SJSA1 (cell line): ENCODE data around the gene AKAP7. TPM values are rescaled to one million over a fixed set of nuclear protein-coding genes. Genes with fewer than 3 reads are reported as not detected.

Experiments used
- DNase-seq, 2 experiments: peaks; one replicate each; pipeline ENCODE4 v3.0.0-alpha.2; 2015 to 2020; ENCODE audit warnings: low spot score in 2 of 2, low read depth in 1 of 2
- H3K27ac ChIP-seq: fragments of 250-450 bp; sonication (Bioruptor Pico); 2 replicates; pipeline ENCODE4 v1.5.1; 2020; ENCODE audit warnings: mild to moderate bottlenecking, moderate library complexity
- H3K27me3 ChIP-seq: fragments of 250-450 bp; sonication (Bioruptor Pico); replicated peaks from 2 replicates; pipeline ENCODE4 v1.5.1; 2020; ENCODE audit warnings: mild to moderate bottlenecking, moderate library complexity
- H3K36me3 ChIP-seq: fragments of 250-450 bp; sonication (Bioruptor Pico); 2 replicates; pipeline ENCODE4 v1.5.1; 2020; ENCODE audit warnings: mild to moderate bottlenecking
- H3K4me1 ChIP-seq: fragments of 250-450 bp; sonication (Bioruptor Pico); replicated peaks from 2 replicates; pipeline ENCODE4 v1.6.1; 2021; ENCODE audit warnings: mild to moderate bottlenecking
- H3K4me3 ChIP-seq: fragments of 250-450 bp; sonication (Bioruptor Pico); 2 replicates; pipeline ENCODE4 v1.5.1; 2020; ENCODE audit warnings: mild to moderate bottlenecking
- H3K9me3 ChIP-seq: fragments of 250-450 bp; sonication (Bioruptor Pico); replicated peaks from 2 replicates; pipeline ENCODE4 v1.5.1; 2020; ENCODE audit warnings: mild to moderate bottlenecking
- total RNA-seq: library from RNA; depleted of rRNA; stranded (reverse); fragments of >200 nt; shearing (Covaris generic); gene quantifications from 2 replicates; pipeline ENCODE4 v1.2.3, GENCODE V29; 2014

Gene AKAP7
- total RNA-seq, 1 experiment from 2014 or later: 5.6 TPM

DNA sequence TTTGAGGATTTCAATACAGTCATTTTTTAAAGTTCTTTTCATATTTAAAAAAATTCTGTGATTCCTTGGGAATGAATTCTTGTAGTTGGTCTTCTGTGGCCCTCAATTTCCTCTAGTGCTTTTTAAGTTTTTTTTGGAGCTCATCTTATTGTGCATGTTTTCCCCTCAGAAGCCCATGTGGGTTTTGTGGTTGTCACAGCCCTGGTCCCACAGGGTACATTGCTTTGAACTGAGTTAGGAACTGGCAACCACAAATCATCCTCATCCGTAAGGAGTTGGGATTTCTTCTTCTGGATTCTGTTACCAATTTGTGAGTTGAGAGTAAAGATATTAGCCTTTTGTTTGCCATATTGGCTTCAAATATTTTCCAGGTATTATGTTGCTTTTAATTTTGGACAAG is 89.9 kb downstream of the AKAP7 start:
- no peaks in the 10 kb centered on the region for H3K36me3 ChIP-seq
- no peak overlapping the region for H3K4me3 ChIP-seq
- H3K27ac ChIP-seq: no peak overlapping the region
- no peaks in the 10 kb centered on the region for H3K9me3 ChIP-seq
- H3K27me3 ChIP-seq: no peaks in the 10 kb centered on the region
- no peak for DNase-seq
- no peaks in the 10 kb centered on the region for H3K4me1 ChIP-seq

DNA sequence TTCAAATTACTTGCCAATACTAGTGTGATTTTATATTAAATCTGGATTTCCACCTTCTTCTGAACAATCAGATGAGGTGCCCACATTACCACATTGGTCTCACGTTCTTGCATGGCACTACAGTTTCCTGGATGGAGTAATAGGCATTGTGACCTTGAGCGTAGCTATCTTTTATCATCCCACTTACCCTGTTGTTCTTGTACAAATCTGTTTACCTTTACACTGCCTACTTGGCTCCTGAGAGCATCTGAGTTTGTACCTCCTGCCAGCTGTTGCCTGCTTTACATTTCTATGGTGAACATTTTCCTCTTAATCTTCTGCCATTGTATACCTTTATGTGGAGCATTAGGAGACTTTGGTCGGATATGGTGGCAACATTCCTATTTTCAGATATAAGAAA is 90.7 kb downstream of the AKAP7 start:
- no peak overlapping the region for H3K4me3 ChIP-seq
- H3K9me3 ChIP-seq: no peaks in the 10 kb centered on the region
- H3K36me3 ChIP-seq: no peaks in the 10 kb centered on the region
- no peaks in the 10 kb centered on the region for H3K27me3 ChIP-seq
- H3K27ac ChIP-seq: no peak overlapping the region
- no peaks in the 10 kb centered on the region for H3K4me1 ChIP-seq
- no peak for DNase-seq

DNA sequence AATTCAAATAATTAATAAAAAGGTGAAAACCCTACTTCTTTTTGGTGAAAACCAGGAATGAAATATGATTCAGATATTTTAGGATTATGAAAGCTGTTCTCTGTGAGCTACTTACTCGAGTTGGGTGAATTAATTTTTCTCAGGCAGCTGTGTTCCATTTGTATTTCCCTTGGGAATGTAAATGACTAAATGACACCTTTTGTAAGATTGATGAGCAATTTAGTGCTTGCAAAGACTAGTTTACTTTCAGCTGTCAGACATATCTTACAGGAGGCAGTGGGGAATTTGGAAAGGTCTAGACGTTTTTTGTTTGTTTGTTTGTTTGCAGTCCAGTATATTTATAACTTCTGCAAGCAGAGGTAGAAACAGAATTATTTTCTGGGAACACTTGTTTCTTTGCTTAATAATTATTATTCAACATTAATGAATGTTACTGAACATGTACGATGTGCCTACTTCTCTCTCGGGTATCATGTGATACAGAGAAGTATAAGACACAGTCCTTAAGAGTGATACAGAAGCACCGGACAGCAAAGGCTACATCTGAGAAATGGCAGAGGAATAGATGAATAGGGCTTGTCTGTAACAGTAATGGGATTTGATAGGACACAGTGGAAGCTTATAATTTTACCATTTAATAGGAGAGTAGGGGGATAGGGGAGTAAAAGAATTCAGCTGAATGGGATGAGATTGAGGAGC is 91.3 kb downstream of the AKAP7 start:
- Histone ChIP-seq H3K4me1 (no peaks in the 10 kb centered on the region), H3K36me3 (no peaks in the 10 kb centered on the region), H3K27me3 (no peaks in the 10 kb centered on the region), H3K4me3 (no peak overlapping the region), H3K9me3 (no peaks in the 10 kb centered on the region), H3K27ac (no peak overlapping the region)
- DNase-seq: no peak

DNA sequence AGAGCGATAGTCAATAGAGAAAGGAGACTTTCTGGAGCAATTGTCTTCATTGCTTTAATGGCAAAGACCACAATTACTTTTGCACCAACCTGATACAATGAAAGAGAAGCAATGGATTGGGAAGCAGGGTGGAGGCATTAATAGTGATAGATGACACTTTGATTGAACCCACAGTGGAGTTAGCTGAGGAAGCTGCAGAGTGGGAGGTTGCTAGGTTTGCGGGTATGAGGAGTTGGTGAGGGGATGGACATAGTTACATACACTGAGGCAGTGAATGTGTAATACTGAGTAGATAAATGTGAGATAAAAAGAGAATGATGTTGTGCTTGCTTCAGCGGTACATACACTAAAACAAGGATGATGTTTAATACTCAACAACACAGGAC is 91.9 kb downstream of the AKAP7 start:
- H3K27me3 ChIP-seq: no peaks in the 10 kb centered on the region
- no peak for DNase-seq
- no peak overlapping the region for H3K27ac ChIP-seq
- no peaks in the 10 kb centered on the region for H3K36me3 ChIP-seq
- H3K4me3 ChIP-seq: no peak overlapping the region
- no peaks in the 10 kb centered on the region for H3K9me3 ChIP-seq
- H3K4me1 ChIP-seq: no peaks in the 10 kb centered on the region

GRCh38 chr6:131231103-131231502 is 95.8 kb downstream of the AKAP7 start:
- Histone ChIP-seq H3K36me3 (no peaks in the 10 kb centered on the region), H3K4me3 (no peak overlapping the region), H3K27ac (no peak overlapping the region), H3K9me3 (no peaks in the 10 kb centered on the region), H3K4me1 (no peaks in the 10 kb centered on the region), H3K27me3 (no peaks in the 10 kb centered on the region)
- no peak for DNase-seq

DNA sequence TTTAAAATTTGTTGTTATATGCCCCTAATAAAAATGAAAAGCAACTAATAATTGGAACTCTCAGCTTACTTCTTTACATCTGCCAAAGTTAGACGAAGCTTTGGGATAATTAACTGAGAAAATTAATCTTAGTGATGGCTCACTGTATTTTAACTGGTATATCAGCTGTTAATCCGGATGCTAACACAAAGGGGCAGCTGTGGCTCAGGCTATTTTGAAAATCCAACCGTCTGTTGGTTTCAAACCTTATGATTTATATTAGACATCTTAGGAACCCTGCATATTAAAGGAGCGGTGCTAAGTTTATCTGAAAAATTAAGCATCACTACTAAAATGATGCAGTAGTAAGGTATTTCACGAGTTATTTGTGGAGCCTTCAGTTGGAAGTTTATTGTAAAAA is 96.6 kb downstream of the AKAP7 start:
- no peaks in the 10 kb centered on the region for H3K27me3 ChIP-seq
- no peak for DNase-seq
- H3K4me3 ChIP-seq: no peak overlapping the region
- no peaks in the 10 kb centered on the region for H3K36me3 ChIP-seq
- H3K9me3 ChIP-seq: no peaks in the 10 kb centered on the region
- H3K27ac ChIP-seq: no peak overlapping the region
- H3K4me1 ChIP-seq: no peaks in the 10 kb centered on the region

- no peaks in the 10 kb centered on the region for H3K27me3 ChIP-seq
- H3K4me3 ChIP-seq: no peak overlapping the region
- no peak overlapping the region for H3K27ac ChIP-seq
- DNase-seq: no peak
- no peaks in the 10 kb centered on the region for H3K36me3 ChIP-seq
- H3K4me1 ChIP-seq: no peaks in the 10 kb centered on the region
- no peaks in the 10 kb centered on the region for H3K9me3 ChIP-seq
Measured at GRCh38 chr6:131244942-131245341, 109.7 kb downstream of the AKAP7 start.

GRCh38 chr6:131250122-131250521 is 114.9 kb downstream of the AKAP7 start:
- Histone ChIP-seq H3K27me3 (no peaks in the 10 kb centered on the region), H3K27ac (no peak overlapping the region), H3K4me3 (no peak overlapping the region), H3K4me1 (no peaks in the 10 kb centered on the region), H3K36me3 (no peaks in the 10 kb centered on the region), H3K9me3 (no peaks in the 10 kb centered on the region)
- DNase-seq: peak in 1 of 2 experiments; percentile 6

DNA sequence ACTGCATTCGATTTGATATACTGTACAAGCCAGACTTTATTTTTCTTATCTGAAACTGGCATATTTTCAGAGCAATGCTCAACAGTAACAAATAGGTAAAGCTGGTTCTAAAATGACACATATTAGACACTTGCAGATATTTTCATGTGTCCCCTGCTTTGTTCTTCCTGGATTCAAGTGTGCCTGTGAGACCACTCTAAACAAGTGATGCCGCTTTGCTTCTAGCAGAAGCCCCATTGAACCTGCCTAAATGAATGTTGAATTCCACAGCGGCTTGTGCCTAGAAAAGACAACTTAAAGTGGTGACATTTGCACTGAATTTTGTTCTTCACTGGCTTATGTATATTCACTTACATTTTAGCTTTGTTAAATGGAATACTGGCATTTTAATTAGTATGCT is 115.7 kb downstream of the AKAP7 start:
- H3K4me3 ChIP-seq: no peak overlapping the region
- no peak overlapping the region for H3K27ac ChIP-seq
- H3K9me3 ChIP-seq: no peaks in the 10 kb centered on the region
- no peak for DNase-seq
- H3K36me3 ChIP-seq: no peaks in the 10 kb centered on the region
- H3K4me1 ChIP-seq: no peaks in the 10 kb centered on the region
- no peaks in the 10 kb centered on the region for H3K27me3 ChIP-seq

- Histone ChIP-seq H3K9me3 (no peaks in the 10 kb centered on the region), H3K27me3 (no peaks in the 10 kb centered on the region), H3K4me1 (no peaks in the 10 kb centered on the region), H3K36me3 (no peaks in the 10 kb centered on the region), H3K27ac (no peak overlapping the region), H3K4me3 (no peak overlapping the region)
- no peak for DNase-seq
Measured at GRCh38 chr6:131251590-131252199, 116.4 kb downstream of the AKAP7 start.

GRCh38 chr6:131255434-131255833 is 120.2 kb downstream of the AKAP7 start:
- DNase-seq: no peak
- Histone ChIP-seq H3K27me3 (no peaks in the 10 kb centered on the region), H3K4me1 (no peaks in the 10 kb centered on the region), H3K4me3 (no peak overlapping the region), H3K36me3 (no peaks in the 10 kb centered on the region), H3K27ac (no peak overlapping the region), H3K9me3 (no peaks in the 10 kb centered on the region)

GRCh38 chr6:131255911-131256310 is 120.6 kb downstream of the AKAP7 start:
- no peak for DNase-seq
- H3K27ac ChIP-seq: no peak overlapping the region
- no peak overlapping the region for H3K4me3 ChIP-seq

DNA sequence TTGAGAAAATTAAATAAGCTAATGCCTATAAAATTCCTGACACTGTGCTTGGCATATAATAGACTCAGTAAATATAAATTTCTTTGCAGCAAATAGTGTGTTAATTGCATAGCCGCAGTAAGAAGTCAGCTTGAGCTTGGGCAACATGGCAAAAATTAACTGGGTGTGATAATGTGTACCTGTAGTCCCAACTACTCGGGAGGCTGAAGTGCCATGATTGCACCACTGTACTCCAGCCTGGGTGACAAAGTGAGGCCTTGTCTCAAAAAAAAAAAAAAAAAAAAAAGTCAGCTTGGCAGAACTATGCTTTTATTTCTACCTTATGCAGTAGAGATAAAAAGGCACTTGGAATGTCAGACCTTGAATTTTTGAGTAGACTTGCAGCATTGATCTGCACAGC is 121.8 kb downstream of the AKAP7 start:
- Histone ChIP-seq H3K27ac (no peak overlapping the region), H3K9me3 (no peaks in the 10 kb centered on the region), H3K27me3 (no peaks in the 10 kb centered on the region), H3K36me3 (no peaks in the 10 kb centered on the region), H3K4me3 (no peak overlapping the region), H3K4me1 (no peaks in the 10 kb centered on the region)
- DNase-seq: no peak

More at GRCh38 chr6:131255911-131256310, 120.6 kb downstream of the AKAP7 start:
- H3K36me3 ChIP-seq: no peaks in the 10 kb centered on the region
- no peaks in the 10 kb centered on the region for H3K9me3 ChIP-seq
- H3K27me3 ChIP-seq: no peaks in the 10 kb centered on the region
- H3K4me1 ChIP-seq: no peaks in the 10 kb centered on the region

DNA sequence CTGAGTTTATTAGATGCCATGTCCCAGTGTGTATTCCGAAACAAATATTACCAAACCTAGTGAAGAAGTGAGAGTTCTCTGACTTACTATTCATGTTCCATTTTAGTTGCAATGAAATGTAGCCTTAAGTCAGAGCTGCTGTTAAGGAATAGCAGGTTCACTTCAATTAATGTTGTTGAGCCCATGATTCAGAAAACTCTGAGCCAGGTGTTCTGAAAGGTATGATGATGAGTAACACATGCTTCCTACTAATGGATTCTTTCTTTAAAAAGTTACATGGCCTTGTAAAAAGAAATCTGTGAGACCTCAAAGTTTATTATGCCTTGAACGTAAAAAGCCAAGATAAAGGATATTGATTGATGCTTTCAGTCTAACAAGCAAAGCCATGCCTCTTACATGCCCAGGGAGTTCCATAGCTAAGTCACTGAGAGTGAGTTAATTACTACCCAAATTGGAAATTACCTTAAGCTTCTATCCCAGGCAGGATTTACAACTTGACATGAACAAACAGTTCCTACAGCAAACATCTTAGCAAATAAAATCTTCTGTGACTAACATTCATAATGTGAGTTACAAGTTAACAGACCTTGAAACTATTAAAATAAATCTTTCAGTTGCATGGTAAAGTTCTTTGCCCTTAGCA is 122.9 kb downstream of the AKAP7 start:
- H3K9me3 ChIP-seq: no peaks in the 10 kb centered on the region
- no peaks in the 10 kb centered on the region for H3K4me1 ChIP-seq
- H3K27ac ChIP-seq: no peak overlapping the region
- no peaks in the 10 kb centered on the region for H3K36me3 ChIP-seq
- no peaks in the 10 kb centered on the region for H3K27me3 ChIP-seq
- no peak overlapping the region for H3K4me3 ChIP-seq
- DNase-seq: no peak
